ENCODE results near the gene ZNF8.

- TF ChIP-seq CTCF (IDR thresholded peaks at IDR 0.05) (no peak), POLR2A (IDR thresholded peaks at IDR 0.05) (no peak), POLR2AphosphoS5 (IDR thresholded peaks at IDR 0.05) (no peak)
Measured at GRCh38 chr19:58338825-58339558, 60.2 kb downstream of the ZNF8 start.
